IMR-90 (cell line): ENCODE results near the gene MAP3K9. TPM values are rescaled to one million over a fixed set of nuclear protein-coding genes. Genes with fewer than 3 reads are reported as not detected.

Experiments used
- ATAC-seq: fragments of 200-7000 bp; cut with Tn5 transposase; 2 replicates; pipeline ENCODE4 v1.9.1; 2020; ENCODE audit warnings: low read depth, mild to moderate bottlenecking, moderate library complexity
- BruUV-seq: library from RNA; stranded (reverse); fragments of 400-500 nt; replicated peaks from 2 replicates; lab custom pipeline; 2021; lab: Mats Ljungman, UMichigan
- CTCF ChIA-PET: fragments of 300-600 bp; formaldehyde crosslinking; extraction: SDS; loops from one replicate; lab custom pipeline; 2021; ENCODE audit warnings: antibody characterized with exemption; lab: Yijun Ruan, JAX
- POLR2A ChIA-PET: fragments of 300-600 bp; sonication (Branson Sonifier 250); formaldehyde crosslinking; loops from one replicate; lab custom pipeline; 2022; ENCODE audit warnings: antibody characterized with exemption; ENCODE audit not compliant: unreplicated experiment; lab: Charles Lee
- DNase-seq: peaks from one replicate; pipeline ENCODE4 v3.0.0; 2013
- H2AFZ ChIP-seq: replicated peaks from 2 replicates; pipeline ENCODE3; 2013; ENCODE audit warnings: low read length, mild to moderate bottlenecking; ENCODE audit not compliant: poor library complexity
- H2AK5ac ChIP-seq: 2 replicates; pipeline ENCODE4 v1.6.1; 2013; ENCODE audit warnings: low read depth, low read length, inconsistent platforms
- H2AK9ac ChIP-seq: replicated peaks from 2 replicates; pipeline ENCODE3; 2013; ENCODE audit warnings: mild to moderate bottlenecking, low read depth, low read length, moderate library complexity; ENCODE audit not compliant: poor library complexity
- H2BK120ac ChIP-seq: 2 replicates; pipeline ENCODE4 v1.6.1; 2013; ENCODE audit warnings: low read depth, low read length, inconsistent platforms
- H2BK15ac ChIP-seq: 3 replicates; pipeline ENCODE4 v1.6.1; 2013; ENCODE audit warnings: low read depth, low read length, inconsistent platforms
- H2BK20ac ChIP-seq: 2 replicates; pipeline ENCODE4 v1.6.1; 2013; ENCODE audit warnings: low read depth, mild to moderate bottlenecking, inconsistent platforms, low read length, moderate library complexity
- H2BK5ac ChIP-seq: 2 replicates; pipeline ENCODE4 v1.6.1; 2013; ENCODE audit warnings: mild to moderate bottlenecking, low read depth, low read length, inconsistent platforms; ENCODE audit not compliant: poor library complexity, severe bottlenecking
- H3K14ac ChIP-seq: replicated peaks from 2 replicates; pipeline ENCODE4 v1.6.1; 2013; ENCODE audit warnings: low read depth, low read length, inconsistent platforms
- H3K18ac ChIP-seq: 2 replicates; pipeline ENCODE4 v1.6.1; 2013; ENCODE audit warnings: low read depth, low read length, control low read depth
- H3K23ac ChIP-seq: 2 replicates; pipeline ENCODE4 v1.6.1; 2013; ENCODE audit warnings: low read depth, low read length, inconsistent platforms
- H3K27ac ChIP-seq: 2 replicates; pipeline ENCODE4 v1.5.1; 2013; ENCODE audit warnings: mild to moderate bottlenecking, control low read depth, low read length; ENCODE audit not compliant: insufficient read depth
- H3K27me3 ChIP-seq: 2 replicates; pipeline ENCODE4 v1.6.1; 2013; ENCODE audit warnings: low read length; ENCODE audit not compliant: control insufficient read depth, insufficient read depth
- H3K36me3 ChIP-seq: 2 replicates; pipeline ENCODE4 v1.6.1; 2013; ENCODE audit warnings: low read length, mixed read lengths; ENCODE audit not compliant: control insufficient read depth, insufficient read depth
- H3K4ac ChIP-seq: 2 replicates; pipeline ENCODE4 v1.6.1; 2013; ENCODE audit warnings: low read depth, low read length, inconsistent platforms
- H3K4me1 ChIP-seq: 2 replicates; pipeline ENCODE4 v1.6.1; 2013; ENCODE audit warnings: low read length, mixed read lengths; ENCODE audit not compliant: control insufficient read depth, insufficient read depth
- H3K4me2 ChIP-seq: 2 replicates; pipeline ENCODE4 v1.6.1; 2013; ENCODE audit warnings: low read depth, mild to moderate bottlenecking, control low read depth, low read length, moderate library complexity
- H3K4me3 ChIP-seq: 2 replicates; pipeline ENCODE4 v1.5.1; 2013; ENCODE audit warnings: low read depth, mild to moderate bottlenecking, control low read depth, low read length, moderate library complexity; ENCODE audit not compliant: insufficient read depth
- H3K56ac ChIP-seq: 2 replicates; pipeline ENCODE4 v1.6.1; 2013; ENCODE audit warnings: low read length, inconsistent platforms; ENCODE audit not compliant: insufficient read depth; ENCODE audit errors: extremely low read depth
- H3K79me1 ChIP-seq, 2 experiments: 2 replicates each; pipeline ENCODE4 v1.6.1; 2013; ENCODE audit warnings: low read length in 2 of 2, inconsistent platforms in 1 of 2, low read depth in 1 of 2
- H3K9ac ChIP-seq: 2 replicates; pipeline ENCODE4 v1.6.1; 2013; ENCODE audit warnings: low read depth, low read length, control low read depth
- H3K9me1 ChIP-seq: 2 replicates; pipeline ENCODE4 v1.6.1; 2013; ENCODE audit warnings: low read length, inconsistent platforms; ENCODE audit not compliant: insufficient read depth
- H3K9me3 ChIP-seq: 2 replicates; pipeline ENCODE4 v1.6.1; 2013; ENCODE audit warnings: low read length; ENCODE audit not compliant: control insufficient read depth, insufficient read depth
- H4K20me1 ChIP-seq: 2 replicates; pipeline ENCODE4 v1.6.1; 2013; ENCODE audit warnings: low read length, inconsistent platforms; ENCODE audit not compliant: insufficient read depth
- H4K5ac ChIP-seq: 2 replicates; pipeline ENCODE4 v1.6.1; 2013; ENCODE audit warnings: mild to moderate bottlenecking, low read depth, low read length, control low read depth
- H4K8ac ChIP-seq, 2 experiments: 2 replicates each; pipeline ENCODE4 v1.6.1; 2013; ENCODE audit warnings: low read depth in 2 of 2, low read length in 2 of 2, control low read depth in 1 of 2, inconsistent platforms in 1 of 2
- H4K91ac ChIP-seq: 2 replicates; pipeline ENCODE4 v1.6.1; 2013; ENCODE audit warnings: low read depth, low read length, inconsistent platforms; ENCODE audit not compliant: insufficient read depth
- BHLHE40 ChIP-seq: fragments of 150-350 bp; IDR thresholded peaks from 2 replicates; pipeline ENCODE4 v1.6.1; 2016; ENCODE audit warnings: mild to moderate bottlenecking, low read depth, low read length
- CEBPB ChIP-seq: IDR thresholded peaks from 2 replicates; pipeline ENCODE4 v1.6.1; 2012; ENCODE audit warnings: low read depth, low read length, improper control_type of control experiment
- CHD1 ChIP-seq: IDR thresholded peaks from 2 replicates; pipeline ENCODE4 v1.6.1; 2012; ENCODE audit warnings: low read depth, low read length, improper control_type of control experiment
- CTCF ChIP-seq: conservative IDR thresholded peaks from 2 replicates; pipeline ENCODE4 v1.5.1; 2012; ENCODE audit warnings: mild to moderate bottlenecking, low read depth, low read length, improper control_type of control experiment
- ELK1 ChIP-seq: fragments of 150-350 bp; IDR thresholded peaks from 2 replicates; pipeline ENCODE4 v1.6.1; 2016; ENCODE audit warnings: low read depth, mild to moderate bottlenecking, low read length, moderate library complexity, borderline replicate concordance
- FOS ChIP-seq: fragments of 150-350 bp; IDR thresholded peaks from 2 replicates; pipeline ENCODE4 v1.6.1; 2016; ENCODE audit warnings: low read depth, low read length
- MAFK ChIP-seq: IDR thresholded peaks from 2 replicates; pipeline ENCODE4 v1.6.1; 2012; ENCODE audit warnings: low read depth, low read length, improper control_type of control experiment
- MAZ ChIP-seq: IDR thresholded peaks from 2 replicates; pipeline ENCODE4 v1.6.1; 2012; ENCODE audit warnings: low read depth, mild to moderate bottlenecking, low read length, improper control_type of control experiment, moderate library complexity, borderline replicate concordance
- MXI1 ChIP-seq: IDR thresholded peaks from 2 replicates; pipeline ENCODE4 v1.6.1; 2012; ENCODE audit warnings: low read depth, mild to moderate bottlenecking, low read length, moderate library complexity, borderline replicate concordance
- NFE2L2 ChIP-seq: fragments of 150-350 bp; IDR thresholded peaks from 2 replicates; pipeline ENCODE4 v1.6.1; 2016; ENCODE audit warnings: low read depth, mild to moderate bottlenecking, low read length
- POLR2A ChIP-seq: IDR thresholded peaks from 2 replicates; pipeline ENCODE4 v1.6.1; 2012; ENCODE audit warnings: mild to moderate bottlenecking, low read depth, low read length
- RAD21 ChIP-seq: IDR thresholded peaks from 2 replicates; pipeline ENCODE4 v1.6.1; 2012; ENCODE audit warnings: low read length, improper control_type of control experiment
- RCOR1 ChIP-seq: IDR thresholded peaks from 2 replicates; pipeline ENCODE4 v1.6.1; 2012; ENCODE audit warnings: mild to moderate bottlenecking, low read length, improper control_type of control experiment; ENCODE audit not compliant: insufficient replicate concordance
- RFX5 ChIP-seq: IDR thresholded peaks from 2 replicates; pipeline ENCODE4 v1.8.0; 2012; ENCODE audit warnings: low read depth, mild to moderate bottlenecking, low read length, moderate library complexity
- SMC3 ChIP-seq: fragments of 150-350 bp; IDR thresholded peaks from 2 replicates; pipeline ENCODE4 v1.6.1; 2016; ENCODE audit warnings: low read depth, mild to moderate bottlenecking, antibody characterized with exemption, low read length, moderate library complexity
- USF2 ChIP-seq: fragments of 150-350 bp; IDR thresholded peaks from 2 replicates; pipeline ENCODE4 v1.6.1; 2017; ENCODE audit warnings: mild to moderate bottlenecking, antibody characterized with exemption, low read length, low read depth
- WGBS, 2 experiments: methylation state at CpG; one replicate each; pipeline versions ENCODE4 v1.1.5 to v1.1.7; 2013; ENCODE audit warnings: missing lambda C conversion rate in 2 of 2; ENCODE audit not compliant: insufficient read length in 1 of 2; ENCODE audit errors: extremely low coverage in 2 of 2; 5-methylcytosine and 5-hydroxymethylcytosine counted together
- dilution Hi-C: fragments of 300-500 bp; cut with HindIII; formaldehyde crosslinking; loops from one replicate; pipeline ENCODE4 v1.14.3; 2018; ENCODE audit warnings: low sequenced_read_pairs; ENCODE audit not compliant: unreplicated experiment
- in situ Hi-C: fragments of 300-500 bp; cut with MboI; formaldehyde crosslinking; loops from 3 replicates; pipeline ENCODE4 v1.14.3; 2019; ENCODE audit warnings: low sequenced_read_pairs, inconsistent platforms, mixed read lengths
- intact Hi-C: fragments of 100-400 bp; cut with micrococcal nuclease; formaldehyde crosslinking; loops from 2 replicates; pipeline ENCODE4 v1.10.0; 2022
- polyA plus RNA-seq, 3 experiments: library from polyadenylated mRNA; depleted of rRNA; stranded (reverse); fragments of >200 nt; gene quantifications; 2 replicates each; pipeline ENCODE4 v1.2.3, GENCODE V29; 2012; ENCODE audit warnings: low replicate concordance in 1 of 3
- total RNA-seq: library from RNA; depleted of rRNA; stranded (reverse); fragments of >200 nt; gene quantifications from 2 replicates; pipeline ENCODE4 v1.2.3, GENCODE V29; 2012

Gene MAP3K9
- total and polyA plus RNA-seq, 2 of the 4 experiments (the other 2 are of a cell fraction) = 0.17 to 0.18 TPM

GRCh38 chr14:70782361-70782760 lies 27.0 kb downstream of the MAP3K9 start:
- no peak overlapping the region for H4K5ac ChIP-seq
- H3K27ac ChIP-seq = no peak overlapping the region
- POLR2A ChIA-PET = no interaction called here
- H3K23ac ChIP-seq = no peak overlapping the region
- peaks cover 3% of the 10 kb centered on the region for H3K27me3 ChIP-seq
- no peak overlapping the region for H2AFZ ChIP-seq
- no CpG with 5 or more reads among the region's 2 CpGs for WGBS, 2 experiments
- DNase-seq = peak; percentile 35
- H2AK5ac ChIP-seq = no peak overlapping the region
- no peak overlapping the region for H3K56ac ChIP-seq
- CTCF ChIA-PET = no interaction called here
- no peaks in the 10 kb centered on the region for H3K36me3 ChIP-seq
- no peak overlapping the region for H4K8ac ChIP-seq
- H3K18ac ChIP-seq = no peak overlapping the region
- no peak overlapping the region for H2BK20ac ChIP-seq
- H3K9me1 ChIP-seq = no peaks in the 10 kb centered on the region
- no peak overlapping the region for H2BK5ac ChIP-seq
- H2AK9ac ChIP-seq = no peak overlapping the region
- H4K91ac ChIP-seq = no peak overlapping the region
- no peak overlapping the region for H3K4ac ChIP-seq
- dilution Hi-C loops (no loop called here), intact Hi-C loops (no loop called here), in situ Hi-C loops (no loop called here)
- H3K9ac ChIP-seq = no peak overlapping the region
- ATAC-seq = no peak; the same call in 1 of the 2 replicates
- H3K14ac ChIP-seq = no peak overlapping the region
- no peak overlapping the region for H3K4me3 ChIP-seq
- H3K9me3 ChIP-seq = no peaks in the 10 kb centered on the region
- H3K79me1 ChIP-seq = no peaks in the 10 kb centered on the region
- no peaks in the 10 kb centered on the region for H4K20me1 ChIP-seq
- no TSS peak for BruUV-seq
- H3K4me2 ChIP-seq = no peak overlapping the region
- H2BK120ac ChIP-seq = no peak overlapping the region
- no peak overlapping the region for H2BK15ac ChIP-seq
- TF ChIP-seq POLR2A (no peak), RAD21 (no peak), NFE2L2 (no peak), CTCF (no peak), MAFK (no peak), RFX5 (no peak), SMC3 (no peak), BHLHE40 (no peak), MAZ (no peak), ELK1 (no peak), FOS (no peak), CHD1 (no peak), MXI1 (no peak), CEBPB (no peak), USF2 (no peak), RCOR1 (no peak)
- H3K4me1 ChIP-seq = peaks cover 2% of the 10 kb centered on the region; the same call in 1 of the 2 replicates
